Measurements from ENCODE around the gene FAM20A.

GRCh38 chr17:68522266-68522665 lies 78.9 kb downstream of the FAM20A start:
- TF ChIP-seq, protein P1, sequence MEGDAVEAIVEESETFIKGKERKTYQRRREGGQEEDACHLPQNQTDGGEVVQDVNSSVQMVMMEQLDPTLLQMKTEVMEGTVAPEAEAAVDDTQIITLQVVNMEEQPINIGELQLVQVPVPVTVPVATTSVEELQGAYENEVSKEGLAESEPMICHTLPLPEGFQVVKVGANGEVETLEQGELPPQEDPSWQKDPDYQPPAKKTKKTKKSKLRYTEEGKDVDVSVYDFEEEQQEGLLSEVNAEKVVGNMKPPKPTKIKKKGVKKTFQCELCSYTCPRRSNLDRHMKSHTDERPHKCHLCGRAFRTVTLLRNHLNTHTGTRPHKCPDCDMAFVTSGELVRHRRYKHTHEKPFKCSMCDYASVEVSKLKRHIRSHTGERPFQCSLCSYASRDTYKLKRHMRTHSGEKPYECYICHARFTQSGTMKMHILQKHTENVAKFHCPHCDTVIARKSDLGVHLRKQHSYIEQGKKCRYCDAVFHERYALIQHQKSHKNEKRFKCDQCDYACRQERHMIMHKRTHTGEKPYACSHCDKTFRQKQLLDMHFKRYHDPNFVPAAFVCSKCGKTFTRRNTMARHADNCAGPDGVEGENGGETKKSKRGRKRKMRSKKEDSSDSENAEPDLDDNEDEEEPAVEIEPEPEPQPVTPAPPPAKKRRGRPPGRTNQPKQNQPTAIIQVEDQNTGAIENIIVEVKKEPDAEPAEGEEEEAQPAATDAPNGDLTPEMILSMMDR (IDR thresholded peaks at IDR 0.05; ENCODE audit: poor library complexity, severe bottlenecking): no peak
- TF ChIP-seq EZH2 (IDR thresholded peaks at IDR 0.05; ENCODE audit: borderline replicate concordance, insufficient read depth, low read length, poor library complexity, severe bottlenecking) (no peak), SMC3 (conservative IDR thresholded peaks at IDR 0.05; ENCODE audit: poor library complexity) (no peak), EP300 (conservative IDR thresholded peaks at IDR 0.05; ENCODE audit: poor library complexity, severe bottlenecking) (no peak), POLR2AphosphoS5 (IDR thresholded peaks at IDR 0.05) (no peak), TAF1 (IDR thresholded peaks at IDR 0.05; ENCODE audit: low read depth) (no peak), REST (IDR thresholded peaks at IDR 0.05; ENCODE audit: borderline replicate concordance) (no peak)

Measured in neural cell (in vitro differentiated cells).